Right atrium auricular region (tissue), 2 donors: ENCODE measurements around the gene MYORG. TPM values are rescaled to one million over a fixed set of nuclear protein-coding genes. Genes with fewer than 3 reads are reported as not detected.

Experiments used
- DNase-seq: peaks from one replicate; pipeline ENCODE4 v3.0.0-alpha.2; 2019; ENCODE audit warnings: low spot score
- H3K27ac ChIP-seq, 2 donors: fragments of 200-600 bp; sonication (generic); 1 replicate in 1 of 2; 2 replicates in 1 of 2; pipeline ENCODE4 v1.5.1; 2016 to 2019
- H3K27me3 ChIP-seq, 2 donors: fragments of 200-600 bp; sonication (generic); one replicate each; pipeline versions ENCODE4 v1.5.1 to v1.6.0; 2017 to 2019
- H3K36me3 ChIP-seq: fragments of 200-600 bp; sonication (generic); one replicate; pipeline ENCODE4 v1.5.1; 2016
- H3K4me1 ChIP-seq, 2 donors: fragments of 200-600 bp; sonication (generic); one replicate each; pipeline versions ENCODE4 v1.5.1 to v1.6.0; 2017 to 2019
- H3K4me3 ChIP-seq, 2 donors: fragments of 200-600 bp; sonication (generic); 1 replicate in 1 of 2; 2 replicates in 1 of 2; pipeline ENCODE4 v1.5.1; 2017 to 2019; ENCODE audit warnings: mild to moderate bottlenecking in 1 of 2, moderate library complexity in 1 of 2
- H3K9me3 ChIP-seq, 2 donors: fragments of 200-600 bp; sonication (generic); one replicate each; pipeline ENCODE4 v1.5.1; 2019
- total RNA-seq, 2 donors: library from RNA; depleted of rRNA; stranded (reverse); fragments of >200 nt; gene quantifications; one replicate each; pipeline ENCODE4 v1.1.0, GENCODE V29; 2016
- TF ChIP-seq, protein P1 (sequence below), 2 donors: fragments of 200-600 bp; sonication (generic); IDR thresholded peaks; one replicate each; pipeline ENCODE4 v1.5.1; 2019; ENCODE audit warnings: antibody characterized with exemption in 2 of 2

MYORG gene
- total RNA-seq, 2 donors from 2014 or later = 5.4 to 7.4 TPM

- H3K36me3 ChIP-seq = no peaks in the 10 kb centered on the region
- no peak overlapping the region for H3K4me3 ChIP-seq
- no peak overlapping the region for H3K27ac ChIP-seq
- no peaks in the 10 kb centered on the region for H3K9me3 ChIP-seq
- no peaks in the 10 kb centered on the region for H3K27me3 ChIP-seq
- DNase-seq = no peak
- TF ChIP-seq, protein P1, sequence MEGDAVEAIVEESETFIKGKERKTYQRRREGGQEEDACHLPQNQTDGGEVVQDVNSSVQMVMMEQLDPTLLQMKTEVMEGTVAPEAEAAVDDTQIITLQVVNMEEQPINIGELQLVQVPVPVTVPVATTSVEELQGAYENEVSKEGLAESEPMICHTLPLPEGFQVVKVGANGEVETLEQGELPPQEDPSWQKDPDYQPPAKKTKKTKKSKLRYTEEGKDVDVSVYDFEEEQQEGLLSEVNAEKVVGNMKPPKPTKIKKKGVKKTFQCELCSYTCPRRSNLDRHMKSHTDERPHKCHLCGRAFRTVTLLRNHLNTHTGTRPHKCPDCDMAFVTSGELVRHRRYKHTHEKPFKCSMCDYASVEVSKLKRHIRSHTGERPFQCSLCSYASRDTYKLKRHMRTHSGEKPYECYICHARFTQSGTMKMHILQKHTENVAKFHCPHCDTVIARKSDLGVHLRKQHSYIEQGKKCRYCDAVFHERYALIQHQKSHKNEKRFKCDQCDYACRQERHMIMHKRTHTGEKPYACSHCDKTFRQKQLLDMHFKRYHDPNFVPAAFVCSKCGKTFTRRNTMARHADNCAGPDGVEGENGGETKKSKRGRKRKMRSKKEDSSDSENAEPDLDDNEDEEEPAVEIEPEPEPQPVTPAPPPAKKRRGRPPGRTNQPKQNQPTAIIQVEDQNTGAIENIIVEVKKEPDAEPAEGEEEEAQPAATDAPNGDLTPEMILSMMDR (IDR thresholded peaks at IDR 0.05) = no peak
- peaks cover 0 to 22% of the 10 kb centered on the region in 2 donors for H3K4me1 ChIP-seq
Measured at GRCh38 chr9:34383904-34384303, 7.2 kb upstream of the MYORG start.

DNA sequence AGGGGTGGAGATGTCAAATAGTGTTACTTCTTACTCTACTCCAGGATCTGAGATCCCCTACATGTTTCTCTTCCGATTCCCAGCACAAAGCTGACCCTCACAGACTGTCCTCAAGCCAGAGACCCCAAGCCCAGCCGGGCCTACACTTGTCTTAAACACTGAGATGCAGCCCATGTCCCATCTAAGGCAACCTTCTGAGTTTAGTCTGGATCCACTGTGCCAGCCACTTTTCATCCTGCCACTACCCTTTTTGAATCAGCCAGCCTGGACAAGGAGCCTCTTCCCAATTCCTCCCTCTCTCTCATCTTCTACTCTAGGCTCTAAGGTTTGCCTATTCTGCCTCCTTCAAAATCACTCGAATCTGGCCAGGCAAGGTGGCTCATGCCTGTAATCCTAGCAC, 6.2 kb upstream of the MYORG start:
- peaks cover 0 to 22% of the 10 kb centered on the region in 2 donors for H3K4me1 ChIP-seq
- H3K36me3 ChIP-seq = no peaks in the 10 kb centered on the region
- no peak overlapping the region for H3K4me3 ChIP-seq
- DNase-seq = peak; percentile 40
- no peaks in the 10 kb centered on the region for H3K27me3 ChIP-seq
- TF ChIP-seq, protein P1 (IDR thresholded peaks at IDR 0.05) = no peak
- H3K27ac ChIP-seq = no peak overlapping the region
- no peaks in the 10 kb centered on the region for H3K9me3 ChIP-seq

DNA sequence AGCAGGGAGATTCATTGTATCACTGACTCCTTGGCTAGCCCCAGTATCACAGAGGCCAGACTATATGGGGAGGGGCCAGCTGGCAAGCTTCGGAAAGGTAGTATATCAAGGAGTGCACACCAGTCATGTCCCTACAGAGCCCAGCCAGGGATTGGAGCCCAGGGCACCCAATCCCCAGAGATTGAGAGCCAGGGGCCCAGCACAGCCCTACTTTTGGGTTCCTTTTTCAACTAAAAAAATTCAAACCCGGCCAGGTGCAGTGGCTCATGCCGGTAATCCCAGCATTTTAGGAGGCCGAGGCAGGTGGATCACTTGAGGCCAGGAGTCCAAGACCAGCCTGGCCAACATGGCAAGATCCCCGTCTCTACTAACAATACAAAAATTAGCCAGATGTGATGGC, 5.4 kb upstream of the MYORG start:
- TF ChIP-seq, protein P1 (IDR thresholded peaks at IDR 0.05) = no peak
- peak; percentile 50 for DNase-seq

GRCh38 chr9:34381323-34381722, 4.6 kb upstream of the MYORG start:
- TF ChIP-seq, protein P1 (IDR thresholded peaks at IDR 0.05) = no peak
- Histone ChIP-seq H3K36me3 (no peaks in the 10 kb centered on the region), H3K9me3 (no peaks in the 10 kb centered on the region), H3K27ac (peak overlapping the region; percentile 62 to 86), H3K27me3 (no peaks in the 10 kb centered on the region), H3K4me1 (peaks cover 0 to 31% of the 10 kb centered on the region in 2 donors), H3K4me3 (peak overlapping the region; percentile 58 to 63)
- peak; percentile 55 for DNase-seq

More for the DNA sequence above, 5.4 kb upstream of the MYORG start:
- Histone ChIP-seq H3K27me3 (no peaks in the 10 kb centered on the region), H3K36me3 (no peaks in the 10 kb centered on the region), H3K4me1 (peaks cover 0 to 28% of the 10 kb centered on the region in 2 donors), H3K9me3 (no peaks in the 10 kb centered on the region), H3K4me3 (no peak overlapping the region), H3K27ac (no peak overlapping the region)

DNA sequence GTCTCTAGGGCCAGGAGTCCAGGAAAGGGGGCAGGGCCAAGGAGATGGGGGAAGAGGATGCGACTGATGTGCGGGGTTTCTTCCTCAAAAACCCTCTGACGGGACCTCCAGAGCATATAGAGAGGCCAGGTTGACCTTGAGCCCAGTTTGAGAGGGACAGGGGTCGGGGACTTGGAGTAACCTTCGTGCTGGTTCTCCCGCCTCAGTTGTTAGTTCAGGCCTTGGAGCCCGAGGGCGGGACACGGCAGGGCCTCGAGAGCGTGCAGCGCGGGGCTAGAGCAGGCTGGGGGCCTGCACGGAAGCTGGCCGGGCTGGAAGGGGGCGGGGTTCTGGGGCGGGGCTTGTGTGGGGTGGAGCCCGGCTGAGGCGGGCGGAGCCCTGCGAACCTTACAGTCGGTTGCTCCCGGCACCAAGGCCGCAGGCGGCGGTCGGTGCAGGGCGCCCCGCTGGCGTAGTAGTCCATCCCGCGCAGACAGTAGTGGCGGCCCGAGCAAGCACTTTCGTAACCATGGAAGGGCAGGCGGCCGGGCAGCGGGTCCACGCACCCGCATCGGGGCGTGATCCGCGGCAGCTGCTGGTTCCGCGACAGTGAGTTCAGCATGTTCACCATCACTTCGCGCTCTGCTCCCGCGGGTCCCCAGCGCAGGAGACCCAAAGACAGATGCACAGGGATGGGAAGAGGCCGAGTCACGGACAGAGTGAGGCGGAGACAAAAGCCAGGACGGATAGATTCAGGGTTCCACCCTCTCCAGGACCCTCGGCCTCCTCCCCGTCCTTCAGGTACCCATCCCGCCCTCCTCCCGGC, 4.0 kb upstream of the MYORG start:
- H3K27me3 ChIP-seq = no peaks in the 10 kb centered on the region
- peak; percentile 78 for DNase-seq
- H3K27ac ChIP-seq = peak overlapping the region; percentile 62 to 86
- H3K4me3 ChIP-seq = peak overlapping the region; percentile 58 to 63
- H3K4me1 ChIP-seq = peaks cover 0 to 37% of the 10 kb centered on the region in 2 donors
- no peaks in the 10 kb centered on the region for H3K9me3 ChIP-seq
- H3K36me3 ChIP-seq = no peaks in the 10 kb centered on the region
- TF ChIP-seq, protein P1 (IDR thresholded peaks at IDR 0.05) = no peak
